ENCODE data around the gene KCNA3. TPM values are rescaled to one million over a fixed set of nuclear protein-coding genes. Genes with fewer than 3 reads are reported as not detected.

The KCNA3 gene
- total and polyA plus RNA-seq, 3 experiments from 2014 or later = 38.4 to 94.0 (median 40.5) TPM

- Mint-ChIP-seq H3K4me1 (peaks cover 5 to 6% (median 5%) of the 10 kb centered on the region in 3 donors), H3K36me3 (peaks cover 0 to 2% (median 0%) of the 10 kb centered on the region in 3 donors), H3K27me3 (no peaks in the 10 kb centered on the region), H3K27ac (no peak overlapping the region), H3K9me3 (no peaks in the 10 kb centered on the region), H3K4me3 (no peak overlapping the region)
- CTCF ChIA-PET = no interaction called here
- POLR2A ChIA-PET = no interaction called here
- no peaks in the 10 kb centered on the region for H3K27me3 ChIP-seq (ENCODE audit: insufficient read depth, low read length, poor library complexity, severe bottlenecking)
- no peak overlapping the region for H3K27ac ChIP-seq (ENCODE audit: low read depth, low read length)
- H3K9me3 ChIP-seq (ENCODE audit: low read length) = no peaks in the 10 kb centered on the region
- H3K36me3 ChIP-seq (ENCODE audit: insufficient read depth, low read length) = no peaks in the 10 kb centered on the region
- no peaks in the 10 kb centered on the region for H3K4me1 ChIP-seq (ENCODE audit: insufficient read depth, low read length)
- DNase-seq = no peak
- H3K4me3 ChIP-seq (ENCODE audit: low read length) = no peak overlapping the region
Observed at GRCh38 chr1:110689868-110690267, 15.1 kb upstream of the KCNA3 start.

DNA sequence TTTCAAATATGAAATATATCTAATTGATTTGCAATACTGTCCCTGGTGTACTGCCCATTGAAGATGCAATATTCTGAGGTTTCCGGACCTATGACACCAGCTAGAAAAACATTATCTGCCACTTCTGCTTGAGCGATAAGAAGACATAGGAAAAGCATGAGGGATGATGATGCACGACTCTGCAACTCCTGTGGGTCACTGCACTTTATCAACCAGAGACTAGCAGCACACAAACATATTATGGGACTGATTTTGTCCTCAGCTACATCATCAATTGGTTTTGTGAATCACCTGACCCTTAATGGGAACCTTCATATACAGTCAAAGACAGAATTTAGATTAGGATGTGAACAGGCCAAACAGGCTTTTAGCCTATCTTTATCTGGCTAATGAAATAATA is 13.8 kb upstream of the KCNA3 start:
- Histone ChIP-seq H3K4me3 (ENCODE audit: low read length) (no peak overlapping the region), H3K27ac (ENCODE audit: low read depth, low read length) (no peak overlapping the region), H3K4me1 (ENCODE audit: insufficient read depth, low read length) (no peaks in the 10 kb centered on the region), H3K36me3 (ENCODE audit: insufficient read depth, low read length) (no peaks in the 10 kb centered on the region), H3K9me3 (ENCODE audit: low read length) (no peaks in the 10 kb centered on the region), H3K27me3 (ENCODE audit: insufficient read depth, low read length, poor library complexity, severe bottlenecking) (no peaks in the 10 kb centered on the region)
- Mint-ChIP-seq H3K27ac (no peak overlapping the region), H3K36me3 (peaks cover 0 to 2% (median 0%) of the 10 kb centered on the region in 3 donors), H3K27me3 (no peaks in the 10 kb centered on the region), H3K4me1 (peaks cover 5 to 10% (median 6%) of the 10 kb centered on the region in 3 donors), H3K4me3 (no peak overlapping the region), H3K9me3 (no peaks in the 10 kb centered on the region)
- ChIA-PET POLR2A (no interaction called here), CTCF (interaction anchor here (0.6 kb wide), 1 partner anchor 70 kb away, joined by 3 read pairs; no protein-coding TSS in a partner anchor)
- no peak for DNase-seq

DNA sequence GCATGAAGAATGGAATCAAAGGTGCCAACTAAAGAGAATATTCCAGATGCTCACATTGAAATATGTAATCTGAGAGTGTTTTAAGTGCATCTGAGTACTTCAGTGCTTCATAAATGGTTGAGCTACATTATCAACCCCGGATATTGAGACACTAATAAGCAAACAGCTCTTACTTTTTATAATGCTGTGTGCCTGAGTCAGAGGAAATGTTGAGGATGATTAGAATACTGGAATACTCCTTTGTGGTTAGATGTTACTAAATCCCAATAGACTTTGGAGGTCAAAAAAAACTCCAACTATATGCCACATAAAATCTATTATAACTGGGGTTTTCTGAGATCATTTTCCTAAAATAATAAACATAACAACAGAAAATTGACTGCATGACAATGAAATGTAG is 12.5 kb upstream of the KCNA3 start:
- no peak overlapping the region for H3K4me3 ChIP-seq (ENCODE audit: low read length)
- ChIA-PET CTCF (interaction anchor here (0.9 to 2.8 kb wide), 7 partner anchors 10 to 83 kb away, joined by 3 to 14 read pairs (median 7); no protein-coding TSS in a partner anchor), POLR2A (no interaction called here)
- H3K27ac ChIP-seq (ENCODE audit: low read depth, low read length) = no peak overlapping the region
- H3K4me3 Mint-ChIP-seq = no peak overlapping the region
- H3K9me3 Mint-ChIP-seq = no peaks in the 10 kb centered on the region
- H3K36me3 ChIP-seq (ENCODE audit: insufficient read depth, low read length) = no peaks in the 10 kb centered on the region
- no peaks in the 10 kb centered on the region for H3K9me3 ChIP-seq (ENCODE audit: low read length)
- no peak overlapping the region for H3K27ac Mint-ChIP-seq
- H3K27me3 ChIP-seq (ENCODE audit: insufficient read depth, low read length, poor library complexity, severe bottlenecking) = no peaks in the 10 kb centered on the region
- peaks cover 0 to 2% (median 0%) of the 10 kb centered on the region in 3 donors for H3K36me3 Mint-ChIP-seq
- H3K4me1 Mint-ChIP-seq = peaks cover 5 to 13% (median 6%) of the 10 kb centered on the region in 3 donors
- no peak for DNase-seq
- H3K4me1 ChIP-seq (ENCODE audit: insufficient read depth, low read length) = no peaks in the 10 kb centered on the region
- no peaks in the 10 kb centered on the region for H3K27me3 Mint-ChIP-seq

DNA sequence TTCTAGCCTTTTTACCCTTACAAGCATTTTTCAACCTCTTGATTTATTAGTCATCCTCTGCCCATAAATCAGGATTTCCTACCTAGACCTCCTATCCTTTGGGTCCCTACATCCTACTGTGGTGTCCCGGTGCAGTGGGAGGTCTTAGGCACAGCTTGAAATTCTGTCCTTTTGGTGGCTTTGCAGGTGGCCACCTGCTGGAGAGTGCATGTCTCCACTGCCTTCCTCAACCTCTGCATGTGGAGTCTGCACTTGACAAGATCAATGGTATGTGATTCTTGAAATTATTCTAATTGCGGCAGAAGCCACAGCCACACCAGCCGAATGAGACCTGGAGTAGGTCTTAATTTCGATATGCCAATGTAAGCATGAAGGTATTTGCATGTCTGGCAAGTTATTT is 11.4 kb upstream of the KCNA3 start:
- ChIA-PET POLR2A (no interaction called here), CTCF (interaction anchor here (0.6 to 2.8 kb wide), 12 partner anchors 9 to 79 kb away, joined by 3 to 14 read pairs (median 4); partner anchors contain the start of gene KCNA3)
- H3K27ac ChIP-seq (ENCODE audit: low read depth, low read length) = no peak overlapping the region
- Mint-ChIP-seq H3K4me3 (no peak overlapping the region), H3K9me3 (no peaks in the 10 kb centered on the region), H3K4me1 (peaks cover 5 to 13% (median 8%) of the 10 kb centered on the region in 3 donors), H3K27me3 (no peaks in the 10 kb centered on the region), H3K36me3 (peaks cover 0 to 2% (median 0%) of the 10 kb centered on the region in 3 donors), H3K27ac (no peak overlapping the region)
- DNase-seq = peak in 3 of 5 donors; percentile 14 to 59 (median 17)
- H3K36me3 ChIP-seq (ENCODE audit: insufficient read depth, low read length) = no peaks in the 10 kb centered on the region
- H3K27me3 ChIP-seq (ENCODE audit: insufficient read depth, low read length, poor library complexity, severe bottlenecking) = no peaks in the 10 kb centered on the region
- no peak overlapping the region for H3K4me3 ChIP-seq (ENCODE audit: low read length)
- no peaks in the 10 kb centered on the region for H3K9me3 ChIP-seq (ENCODE audit: low read length)
- no peaks in the 10 kb centered on the region for H3K4me1 ChIP-seq (ENCODE audit: insufficient read depth, low read length)

DNA sequence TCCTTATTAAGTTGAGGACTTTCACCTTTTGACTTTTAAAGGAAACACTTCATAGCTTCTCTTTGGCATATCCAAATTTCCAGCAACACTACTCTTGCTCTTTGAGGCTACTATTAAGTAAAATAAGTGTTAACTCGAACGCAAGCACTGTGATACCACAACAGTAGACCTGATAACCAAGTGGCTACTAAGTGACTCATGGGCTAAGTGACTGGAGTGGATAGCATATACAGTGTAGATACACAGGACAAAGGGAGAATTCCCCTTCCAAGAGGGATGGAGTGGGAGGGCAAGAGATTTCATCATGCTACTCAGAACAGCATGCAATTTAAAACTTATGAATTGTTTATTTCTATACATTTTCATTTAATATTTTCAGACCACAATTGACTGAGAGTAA is 9.8 kb upstream of the KCNA3 start:
- Mint-ChIP-seq H3K27me3 (no peaks in the 10 kb centered on the region), H3K4me3 (no peak overlapping the region), H3K4me1 (peaks cover 5 to 22% (median 18%) of the 10 kb centered on the region in 3 donors), H3K27ac (no peak overlapping the region), H3K9me3 (no peaks in the 10 kb centered on the region), H3K36me3 (peaks cover 1 to 8% (median 5%) of the 10 kb centered on the region in 3 donors)
- POLR2A ChIA-PET = no interaction called here
- Histone ChIP-seq H3K36me3 (ENCODE audit: insufficient read depth, low read length) (no peaks in the 10 kb centered on the region), H3K4me3 (ENCODE audit: low read length) (no peak overlapping the region), H3K27ac (ENCODE audit: low read depth, low read length) (no peak overlapping the region), H3K27me3 (ENCODE audit: insufficient read depth, low read length, poor library complexity, severe bottlenecking) (no peaks in the 10 kb centered on the region), H3K9me3 (ENCODE audit: low read length) (no peaks in the 10 kb centered on the region), H3K4me1 (ENCODE audit: insufficient read depth, low read length) (no peaks in the 10 kb centered on the region)
- no peak for DNase-seq
- CTCF ChIA-PET = interaction anchor here (1.1 to 1.9 kb wide), 2 partner anchors 11 to 37 kb away, joined by 4 to 8 read pairs; partner anchors contain the start of gene KCNA3

GRCh38 chr1:110682898-110683297 is 8.2 kb upstream of the KCNA3 start:
- H3K36me3 Mint-ChIP-seq = peaks cover 1 to 9% (median 8%) of the 10 kb centered on the region in 3 donors
- CTCF ChIA-PET = interaction anchor here (0.9 to 1.9 kb wide), 2 partner anchors 9 to 63 kb away, joined by 6 to 8 read pairs; partner anchors contain the start of gene KCNA3
- H3K4me1 Mint-ChIP-seq = peaks cover 7 to 30% (median 18%) of the 10 kb centered on the region in 3 donors
- no peak overlapping the region for H3K27ac Mint-ChIP-seq
- H3K9me3 Mint-ChIP-seq = no peaks in the 10 kb centered on the region
- Histone ChIP-seq H3K36me3 (ENCODE audit: insufficient read depth, low read length) (no peaks in the 10 kb centered on the region), H3K4me3 (ENCODE audit: low read length) (no peak overlapping the region), H3K9me3 (ENCODE audit: low read length) (no peaks in the 10 kb centered on the region), H3K27ac (ENCODE audit: low read depth, low read length) (no peak overlapping the region), H3K4me1 (ENCODE audit: insufficient read depth, low read length) (no peaks in the 10 kb centered on the region), H3K27me3 (ENCODE audit: insufficient read depth, low read length, poor library complexity, severe bottlenecking) (no peaks in the 10 kb centered on the region)
- POLR2A ChIA-PET = no interaction called here
- no peak for DNase-seq
- no peaks in the 10 kb centered on the region for H3K27me3 Mint-ChIP-seq
- H3K4me3 Mint-ChIP-seq = no peak overlapping the region

DNA sequence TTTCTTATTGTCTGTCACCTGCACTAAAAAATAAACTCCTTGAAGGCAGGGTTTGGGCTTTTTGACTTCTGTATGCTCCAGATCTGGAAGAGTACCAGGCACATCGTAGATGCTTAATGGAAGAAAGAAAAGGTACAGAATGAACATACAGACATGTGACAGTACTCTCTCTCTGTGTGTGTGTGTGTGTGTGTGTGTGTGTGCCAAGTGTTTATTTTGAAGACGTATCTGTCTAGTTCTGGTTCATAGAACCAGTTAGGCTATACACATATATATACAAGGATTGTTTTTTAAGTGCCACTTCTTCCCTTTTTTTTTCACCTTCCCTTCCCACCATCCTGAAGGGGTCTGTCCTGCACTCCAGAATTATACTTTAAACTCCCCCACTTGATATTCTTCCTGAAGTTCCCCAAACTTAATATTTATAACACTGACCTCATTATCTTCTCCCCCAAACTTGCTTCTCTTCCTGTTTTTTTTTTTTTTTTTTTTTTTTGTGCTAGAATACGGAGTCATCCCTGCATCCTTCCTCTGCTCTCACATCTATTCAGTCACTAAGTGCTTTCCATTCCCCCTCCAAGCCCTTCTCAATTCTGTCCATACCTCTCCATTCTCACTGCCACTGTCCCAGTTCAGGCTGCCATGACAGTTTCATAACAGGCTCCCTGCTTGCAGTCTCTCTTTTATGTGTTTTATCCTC is 5.4 kb upstream of the KCNA3 start:
- Histone ChIP-seq H3K36me3 (ENCODE audit: insufficient read depth, low read length) (no peaks in the 10 kb centered on the region), H3K9me3 (ENCODE audit: low read length) (no peaks in the 10 kb centered on the region), H3K27ac (ENCODE audit: low read depth, low read length) (no peak overlapping the region), H3K27me3 (ENCODE audit: insufficient read depth, low read length, poor library complexity, severe bottlenecking) (no peaks in the 10 kb centered on the region), H3K4me1 (ENCODE audit: insufficient read depth, low read length) (peaks cover 6% of the 10 kb centered on the region), H3K4me3 (ENCODE audit: low read length) (no peak overlapping the region)
- ChIA-PET POLR2A (interaction anchor here (0.6 kb wide), 1 partner anchor 33 kb away, joined by 3 read pairs; no protein-coding TSS in a partner anchor), CTCF (interaction anchor here (0.7 to 1.5 kb wide), 2 partner anchors 60 to 61 kb away, joined by 3 to 4 read pairs; no protein-coding TSS in a partner anchor)
- Mint-ChIP-seq H3K9me3 (no peaks in the 10 kb centered on the region), H3K27ac (no peak overlapping the region), H3K4me3 (peak overlapping the region in 1 of 7 donors; percentile 44), H3K27me3 (no peaks in the 10 kb centered on the region), H3K4me1 (peaks cover 13 to 51% (median 32%) of the 10 kb centered on the region in 3 donors), H3K36me3 (peaks cover 1 to 9% (median 6%) of the 10 kb centered on the region in 3 donors)
- no peak for DNase-seq

DNA sequence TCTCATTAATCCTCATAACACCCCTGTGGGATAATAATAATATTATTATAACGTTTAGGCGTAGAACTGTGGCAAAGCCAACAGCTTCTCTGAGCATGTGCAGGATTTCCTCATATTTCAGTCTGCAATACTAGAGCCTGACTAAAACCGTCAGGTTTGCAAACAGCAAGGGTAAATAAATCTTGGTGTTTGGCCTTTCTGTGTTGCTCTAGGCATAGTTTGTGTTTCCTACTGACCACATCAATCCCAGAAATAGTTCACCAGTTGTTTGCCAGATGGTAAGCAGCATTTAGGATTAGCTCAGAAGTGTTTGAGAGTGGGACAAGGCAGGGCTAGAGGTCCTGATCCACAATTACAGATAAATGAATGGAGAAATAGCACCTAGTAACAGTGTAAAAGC is 2.8 kb upstream of the KCNA3 start:
- H3K27ac Mint-ChIP-seq = peak overlapping the region in 3 of 8 donors; percentile 48 to 85 (median 67)
- Histone ChIP-seq H3K27me3 (ENCODE audit: insufficient read depth, low read length, poor library complexity, severe bottlenecking) (no peaks in the 10 kb centered on the region), H3K9me3 (ENCODE audit: low read length) (no peaks in the 10 kb centered on the region), H3K4me1 (ENCODE audit: insufficient read depth, low read length) (peaks cover 7% of the 10 kb centered on the region), H3K27ac (ENCODE audit: low read depth, low read length) (no peak overlapping the region), H3K36me3 (ENCODE audit: insufficient read depth, low read length) (no peaks in the 10 kb centered on the region), H3K4me3 (ENCODE audit: low read length) (no peak overlapping the region)
- H3K9me3 Mint-ChIP-seq = peaks cover 0 to 4% (median 0%) of the 10 kb centered on the region in 5 donors
- H3K4me3 Mint-ChIP-seq = peak overlapping the region in 1 of 7 donors; percentile 86
- peaks cover 13 to 19% (median 14%) of the 10 kb centered on the region in 3 donors for H3K36me3 Mint-ChIP-seq
- H3K27me3 Mint-ChIP-seq = peaks cover 0 to 11% of the 10 kb centered on the region in 2 donors
- H3K4me1 Mint-ChIP-seq = peaks cover 15 to 44% (median 32%) of the 10 kb centered on the region in 3 donors
- POLR2A ChIA-PET = no interaction called here
- no peak for DNase-seq
- CTCF ChIA-PET = interaction anchor here (1.3 to 2.9 kb wide), 6 partner anchors 9 to 88 kb away, joined by 3 to 25 read pairs (median 8); no protein-coding TSS in a partner anchor

Data from CD8-positive, alpha-beta memory T cell (primary cell).